ENCODE results near the gene NFX1. TPM values are rescaled to one million over a fixed set of nuclear protein-coding genes. Genes with fewer than 3 reads are reported as not detected.
"Not testable (repeated sequence)": the region's sequence is repeated elsewhere in the genome, so short reads cannot be mapped to it uniquely, and the experiment has no call there.

Gene NFX1
- total RNA-seq, 1 experiment from 2014 or later, result 17.4 TPM

DNA sequence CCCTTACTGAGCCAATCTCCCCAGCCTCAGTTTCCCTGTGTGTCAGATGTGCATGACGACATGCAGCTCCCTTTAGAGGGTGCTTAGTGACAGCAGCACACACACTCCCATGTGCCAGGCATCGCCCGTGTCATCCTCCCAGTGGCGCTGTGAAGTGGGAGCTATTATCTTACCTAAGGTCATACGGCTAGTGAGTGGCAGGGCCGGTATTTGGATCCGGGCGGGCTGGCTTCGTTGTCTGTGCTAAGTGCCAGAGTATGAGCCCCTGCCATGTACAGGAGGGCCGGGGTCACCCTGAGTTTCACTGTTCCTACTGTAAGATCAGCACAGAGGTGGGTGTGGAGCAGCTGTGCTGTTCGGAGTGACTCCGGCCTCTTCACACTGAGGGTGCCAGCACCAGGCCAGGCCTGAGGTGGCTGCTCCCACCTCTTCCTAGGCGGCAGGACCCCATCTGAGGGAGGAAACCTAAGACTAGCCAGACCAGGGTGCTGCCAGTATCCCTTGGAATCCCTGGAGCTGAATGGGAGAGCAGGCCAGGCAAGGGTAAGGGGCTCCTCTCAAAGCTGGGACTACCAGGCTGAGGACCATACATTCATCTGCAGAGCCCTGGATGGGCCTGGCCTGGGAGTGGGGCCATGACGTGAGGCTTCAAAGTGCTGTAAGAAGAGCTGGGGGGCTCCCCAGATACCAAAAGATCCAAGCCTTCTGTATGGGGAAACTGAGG is 89.5 kb downstream of the NFX1 start:
- no peak for DNase-seq (ENCODE audit: low spot score)
- in situ Hi-C loops (cut with HindIII; ENCODE audit: low sequenced_read_pairs), result no loop called here

DNA sequence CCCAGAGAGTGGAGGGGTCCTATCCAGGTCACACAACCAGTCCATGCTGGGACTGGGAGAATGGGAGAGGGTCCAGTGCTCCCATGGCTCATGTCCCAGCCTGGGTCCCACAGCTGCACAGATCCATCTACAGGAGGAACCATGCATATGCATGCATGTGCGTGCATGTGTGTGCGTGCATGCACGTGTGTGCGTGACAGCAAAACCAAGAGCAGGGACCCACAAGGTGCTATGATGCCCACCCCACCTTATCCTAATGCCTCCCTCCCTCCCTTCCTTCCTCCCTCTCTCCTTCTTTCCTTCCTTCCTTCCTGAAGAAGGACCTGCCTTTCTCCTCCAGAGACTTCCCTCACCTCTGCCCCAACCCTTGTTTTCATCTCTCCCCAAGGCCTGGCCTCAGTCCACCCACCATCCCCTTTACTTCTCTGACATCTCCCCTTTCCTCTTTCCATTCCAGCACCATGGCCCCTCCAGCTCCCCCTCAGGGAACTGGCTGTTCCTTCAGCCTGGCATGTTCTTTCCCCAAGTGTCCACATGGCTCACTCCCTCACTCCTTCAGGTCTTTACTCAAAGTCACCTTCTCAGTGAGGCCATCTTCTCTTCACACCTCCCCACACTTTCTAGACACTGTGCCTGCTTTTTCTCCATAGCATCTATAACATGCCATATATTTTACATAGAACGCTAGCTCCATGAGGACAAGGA is 90.2 kb downstream of the NFX1 start:
- in situ Hi-C loops (cut with HindIII; ENCODE audit: low sequenced_read_pairs), result no loop called here
- no peak for DNase-seq (ENCODE audit: low spot score)

DNA sequence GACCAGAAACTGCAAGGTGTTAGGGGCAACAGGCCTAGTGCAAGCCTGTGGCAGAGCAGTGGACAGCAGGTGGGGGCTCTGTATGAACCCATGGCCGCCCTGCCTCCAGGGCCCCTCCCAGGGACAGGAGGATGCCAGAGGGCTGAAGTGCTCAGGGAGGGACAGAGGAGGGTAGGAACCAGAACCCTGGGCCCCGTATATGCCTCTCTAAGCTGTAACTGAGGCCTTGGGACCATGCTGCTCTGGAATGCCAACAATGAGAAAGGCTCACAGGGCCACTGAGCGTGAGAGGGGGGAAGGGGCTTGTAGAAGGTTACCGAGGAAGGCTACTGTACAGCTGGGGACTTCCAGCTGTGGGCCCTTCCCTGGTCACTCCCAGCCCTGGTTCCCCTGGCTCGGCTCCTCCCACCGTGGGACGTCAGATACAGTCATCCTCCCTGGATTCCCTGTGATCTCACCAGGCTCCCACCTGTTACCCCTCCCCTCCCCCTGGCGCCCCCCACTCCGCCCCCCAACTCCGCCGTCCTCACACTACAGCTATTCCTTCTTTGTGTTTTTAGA is 91.0 kb downstream of the NFX1 start:
- DNase-seq (ENCODE audit: low spot score), result no peak
- in situ Hi-C loops (cut with HindIII; ENCODE audit: low sequenced_read_pairs), result no loop called here

DNA sequence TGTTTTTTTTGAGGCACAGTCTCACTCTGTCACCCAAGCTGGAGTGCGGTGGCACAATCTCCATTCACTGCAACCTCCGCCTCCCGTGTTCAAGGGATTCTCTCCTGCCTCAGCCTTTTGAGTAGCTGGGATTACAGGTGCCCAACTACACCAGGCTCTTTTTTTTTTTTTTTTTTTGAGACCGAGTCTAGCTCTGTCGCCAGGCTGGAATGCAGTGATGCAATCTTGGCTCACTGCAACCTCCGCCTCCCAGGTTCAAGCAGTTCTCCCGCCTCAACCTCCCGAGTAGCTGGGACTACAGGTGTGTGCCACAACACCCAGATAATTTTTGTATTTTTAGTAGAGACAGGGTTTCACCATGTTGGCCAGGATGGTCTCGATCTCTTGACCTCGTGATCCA is 92.1 kb downstream of the NFX1 start:
- DNase-seq (ENCODE audit: low spot score); in situ Hi-C loops (cut with HindIII; ENCODE audit: low sequenced_read_pairs): not testable (repeated sequence)

DNA sequence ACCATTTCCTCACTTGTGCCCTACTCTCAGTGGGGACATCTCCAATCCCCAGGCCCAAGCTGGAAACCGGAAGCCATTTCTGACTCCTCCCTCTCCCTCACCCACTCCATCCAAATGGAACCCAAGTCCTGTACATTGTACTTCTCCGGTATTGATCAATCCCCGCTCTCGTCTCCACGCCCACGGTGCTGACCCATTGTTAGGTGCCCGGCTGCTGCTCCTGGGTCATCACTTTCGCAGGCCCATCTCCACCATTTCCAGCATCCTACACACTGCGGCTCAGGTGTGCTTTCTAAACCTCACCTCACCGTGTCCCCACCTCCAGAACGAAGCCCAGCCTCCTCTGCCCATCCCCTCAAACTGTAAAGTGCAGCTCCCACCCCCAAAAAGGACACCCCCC is 93.1 kb downstream of the NFX1 start:
- in situ Hi-C loops (cut with HindIII; ENCODE audit: low sequenced_read_pairs); DNase-seq (ENCODE audit: low spot score): not testable (repeated sequence)

DNA sequence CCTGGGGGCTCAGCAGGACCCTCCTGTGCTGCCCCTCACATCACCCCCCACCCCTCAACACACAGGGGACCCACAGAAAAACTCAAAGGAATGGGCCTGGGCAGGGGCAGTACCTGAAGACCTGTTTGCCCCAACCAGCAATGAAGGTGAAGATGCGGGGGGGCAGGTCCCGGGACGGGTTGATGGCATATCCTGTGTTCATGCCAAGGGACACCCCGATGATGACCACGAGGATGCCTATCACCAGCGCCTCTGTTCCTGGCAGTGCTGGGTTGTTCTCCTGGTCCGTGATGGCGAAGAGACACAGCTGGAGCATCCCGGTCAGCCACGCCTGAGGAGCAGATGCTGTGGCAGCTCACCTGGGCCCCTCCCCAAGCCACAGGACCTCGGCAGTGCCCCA is 95.2 kb downstream of the NFX1 start:
- DNase-seq (ENCODE audit: low spot score); in situ Hi-C loops (cut with HindIII; ENCODE audit: low sequenced_read_pairs): not testable (repeated sequence)

DNA sequence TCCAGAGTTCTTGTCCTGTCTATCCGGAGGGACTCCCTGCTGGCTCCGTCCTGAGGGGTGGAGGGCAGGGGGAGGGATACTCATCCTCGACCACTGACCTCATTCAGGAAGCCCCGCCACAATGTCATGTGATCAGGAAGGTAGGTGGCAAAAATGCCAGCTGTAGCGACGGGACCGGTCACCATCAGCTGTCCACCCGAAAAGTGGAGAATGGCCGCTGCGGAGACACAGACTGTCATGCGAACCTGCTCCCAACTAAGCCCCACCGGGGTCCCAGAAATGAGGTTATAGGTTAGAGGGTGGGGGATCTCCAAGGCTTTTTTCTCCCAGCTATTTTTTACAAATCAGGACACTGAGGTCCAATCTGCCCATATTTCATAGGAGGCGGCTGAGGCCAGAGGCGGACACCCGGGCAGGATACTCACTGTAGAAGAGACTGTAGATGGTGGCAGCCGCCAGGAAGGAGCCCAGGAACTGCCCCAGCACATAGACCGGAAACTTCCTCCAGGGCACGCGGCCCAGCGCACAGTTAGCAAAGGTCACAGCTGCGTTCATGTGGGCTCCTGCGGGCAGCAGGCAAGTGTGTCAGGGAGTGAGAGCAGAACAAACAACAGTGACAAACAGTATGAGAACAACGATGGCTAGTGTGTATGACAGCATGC is 95.8 kb downstream of the NFX1 start:
- DNase-seq (ENCODE audit: low spot score); in situ Hi-C loops (cut with HindIII; ENCODE audit: low sequenced_read_pairs): not testable (repeated sequence)

DNA sequence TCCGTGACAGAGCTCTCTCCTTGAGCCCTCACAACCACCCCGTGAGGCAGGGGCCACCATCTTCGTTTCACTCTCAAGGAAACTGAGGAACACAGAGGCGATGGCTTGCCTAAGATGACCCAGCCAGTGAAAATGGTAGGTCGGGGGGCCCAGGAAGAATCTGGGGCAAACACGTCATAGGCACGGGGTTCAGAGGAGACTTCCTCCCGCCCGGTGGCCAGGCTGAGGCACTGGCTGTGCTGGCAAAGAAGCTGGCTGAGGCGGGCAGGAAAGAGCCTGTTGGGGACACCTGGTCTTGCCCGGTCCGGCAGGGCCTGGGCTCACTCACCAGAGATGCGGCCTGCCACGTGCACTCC is 96.3 kb downstream of the NFX1 start:
- DNase-seq (ENCODE audit: low spot score); in situ Hi-C loops (cut with HindIII; ENCODE audit: low sequenced_read_pairs): not testable (repeated sequence)

DNA sequence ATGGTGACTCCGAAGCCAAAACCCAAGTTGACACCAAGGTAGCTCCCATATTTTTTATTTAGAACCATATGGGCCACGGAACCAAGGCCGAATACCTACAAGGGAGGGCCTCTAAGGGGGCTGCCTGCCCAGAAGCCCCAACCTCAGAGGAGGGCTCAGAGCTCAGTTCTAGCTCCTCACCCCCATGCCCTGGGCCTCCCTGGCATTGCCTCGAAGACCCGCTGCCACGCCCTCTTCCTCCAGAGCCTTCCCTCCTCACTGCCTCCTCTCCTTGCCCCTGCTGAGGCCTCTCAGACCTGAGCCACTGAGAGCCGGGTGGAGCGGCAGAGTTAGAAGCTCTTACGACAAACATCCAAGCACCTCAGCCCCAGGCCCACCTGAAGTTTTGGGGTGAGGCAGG is 96.7 kb downstream of the NFX1 start:
- not testable (repeated sequence) for DNase-seq (ENCODE audit: low spot score)

DNA sequence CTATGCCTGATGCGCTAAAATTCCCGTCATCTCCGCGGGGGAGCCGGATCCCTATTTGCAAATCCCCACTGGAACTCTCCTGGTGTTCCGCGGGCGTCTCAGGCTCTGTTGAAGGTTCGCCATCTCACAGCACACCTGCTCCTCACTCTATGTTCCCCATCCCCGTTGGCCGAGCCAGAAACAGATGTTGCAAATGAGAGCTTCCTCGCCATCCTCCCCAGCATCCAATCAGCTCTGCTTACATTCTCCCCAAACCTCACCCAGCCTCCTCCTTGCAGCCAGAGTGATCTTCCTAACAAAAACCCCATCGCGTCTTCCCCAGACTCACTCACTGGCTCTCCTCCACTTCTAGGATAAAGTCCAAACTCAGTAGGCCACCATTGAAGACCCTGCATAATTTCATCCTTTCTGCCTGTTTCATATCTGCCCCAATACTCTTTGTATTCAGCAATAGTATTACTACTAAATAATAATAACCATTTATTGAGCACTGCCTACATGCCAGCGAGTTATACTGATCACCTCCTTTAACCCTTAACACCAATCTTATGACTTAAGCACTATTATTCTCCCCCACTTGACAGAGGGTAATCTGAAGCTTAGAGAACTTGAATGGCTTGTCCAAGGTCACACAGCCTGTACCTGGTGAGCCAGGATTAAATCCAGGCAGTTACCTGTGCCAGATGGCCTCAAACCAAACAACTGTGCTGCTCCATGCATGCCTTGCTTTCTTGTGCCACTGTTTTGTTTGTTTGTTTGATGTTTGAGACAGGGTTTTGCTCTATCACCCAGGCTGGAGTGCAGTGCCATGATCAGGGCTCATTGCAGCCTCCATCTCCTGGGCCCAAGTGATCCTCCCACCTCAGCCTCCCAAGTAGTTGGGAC is 98.0 kb downstream of the NFX1 start:
- in situ Hi-C loops (cut with HindIII; ENCODE audit: low sequenced_read_pairs), result no loop called here
- no peak for DNase-seq (ENCODE audit: low spot score)

More for the DNA sequence above, 96.7 kb downstream of the NFX1 start:
- in situ Hi-C loops (cut with HindIII; ENCODE audit: low sequenced_read_pairs), result not testable (repeated sequence)

DNA sequence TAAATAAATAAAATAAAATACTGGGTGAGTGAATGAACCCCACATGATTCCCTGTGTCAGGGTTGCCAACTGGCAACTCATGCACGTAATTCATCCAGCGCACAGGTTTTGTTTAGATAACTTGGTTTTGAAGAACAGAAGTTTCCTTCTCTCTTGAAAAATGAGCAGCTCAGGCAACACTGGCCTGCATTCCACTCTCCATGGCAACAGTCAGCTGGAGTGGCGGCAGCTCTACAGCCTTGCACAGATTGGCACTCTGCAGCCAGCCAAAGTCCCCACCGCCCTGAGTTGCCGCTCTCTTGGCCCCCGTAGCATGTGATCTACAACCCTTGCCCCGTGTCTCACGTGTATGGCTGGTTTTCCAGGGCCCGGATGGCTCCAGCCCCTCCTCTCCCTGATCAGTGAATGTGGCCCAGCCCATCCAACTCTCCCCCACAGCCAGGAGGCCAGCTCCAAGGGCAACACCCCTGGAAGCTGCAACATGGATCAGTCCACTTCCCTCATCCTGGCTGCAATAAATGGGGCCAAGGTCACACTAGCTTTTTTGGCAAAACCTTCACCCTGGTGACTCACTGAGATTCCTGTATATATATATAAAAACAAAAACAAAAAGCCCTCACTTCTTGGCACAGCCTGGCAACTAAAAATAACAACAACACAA is 100.9 kb downstream of the NFX1 start:
- DNase-seq (ENCODE audit: low spot score), result peak; percentile 85
- in situ Hi-C loops (cut with HindIII; ENCODE audit: low sequenced_read_pairs), result not testable (repeated sequence)

DNA sequence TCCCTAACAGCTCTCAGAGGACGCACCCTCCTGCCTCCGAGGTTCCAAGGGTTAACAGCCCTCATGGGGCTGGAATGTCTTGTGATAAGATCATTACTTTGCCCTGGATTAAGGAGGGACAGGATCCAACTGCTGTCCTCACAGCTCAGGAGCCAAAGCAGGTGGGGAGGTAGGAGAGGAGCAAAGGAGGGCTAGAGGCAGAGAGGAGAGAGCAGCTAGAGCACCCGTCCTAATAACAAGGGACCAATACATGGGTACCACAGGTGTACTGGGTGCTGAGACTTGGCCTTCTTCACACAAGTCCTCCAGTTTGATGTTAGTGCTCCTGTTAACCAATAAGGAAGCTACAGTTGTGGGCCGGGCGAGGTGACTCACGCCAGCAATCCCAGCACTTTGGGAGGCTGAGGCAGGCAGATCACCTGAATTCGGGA is 102.3 kb downstream of the NFX1 start:
- in situ Hi-C loops (cut with HindIII; ENCODE audit: low sequenced_read_pairs); DNase-seq (ENCODE audit: low spot score): not testable (repeated sequence)

DNA sequence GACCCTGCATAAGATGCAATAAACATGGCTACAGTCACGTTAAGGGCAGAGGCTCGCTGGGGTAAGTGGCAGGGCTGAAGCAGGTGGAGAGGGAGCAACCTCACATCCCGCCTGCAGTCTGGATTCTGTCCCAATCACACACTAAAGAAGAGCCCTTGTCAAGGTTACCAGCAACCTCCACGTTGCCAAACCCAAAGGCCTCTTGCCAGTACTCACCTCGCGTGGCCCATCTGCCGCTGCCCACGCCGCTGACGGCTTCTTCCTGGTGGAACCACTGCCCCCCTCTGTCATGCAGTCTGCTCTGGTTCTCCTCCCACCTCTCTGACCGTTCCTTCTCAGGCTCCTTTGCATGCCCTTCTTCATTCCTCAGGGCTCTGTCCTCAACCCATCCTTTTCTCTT is 103.3 kb downstream of the NFX1 start:
- in situ Hi-C loops (cut with HindIII; ENCODE audit: low sequenced_read_pairs), result no loop called here
- DNase-seq (ENCODE audit: low spot score), result peak; percentile 91

DNA sequence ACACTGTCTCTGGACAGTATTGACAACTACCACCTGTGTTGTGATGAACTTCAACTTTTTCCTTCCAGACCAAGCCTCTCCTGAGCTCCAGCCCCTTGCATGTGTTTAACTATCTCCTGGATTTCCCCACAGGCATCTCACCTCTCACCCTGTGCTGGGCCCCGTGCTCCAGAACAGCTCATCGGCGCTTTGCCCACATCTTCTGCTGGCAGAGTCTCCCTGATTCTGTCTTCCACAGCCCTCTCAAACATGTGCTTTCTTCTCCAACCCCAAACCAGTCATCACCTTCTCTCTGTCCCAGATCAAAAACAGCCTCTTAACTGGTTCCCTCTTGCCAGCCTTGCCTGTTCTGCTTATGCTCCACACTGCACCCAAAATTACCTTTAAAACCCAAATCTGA is 103.7 kb downstream of the NFX1 start:
- DNase-seq (ENCODE audit: low spot score); in situ Hi-C loops (cut with HindIII; ENCODE audit: low sequenced_read_pairs): not testable (repeated sequence)

DNA sequence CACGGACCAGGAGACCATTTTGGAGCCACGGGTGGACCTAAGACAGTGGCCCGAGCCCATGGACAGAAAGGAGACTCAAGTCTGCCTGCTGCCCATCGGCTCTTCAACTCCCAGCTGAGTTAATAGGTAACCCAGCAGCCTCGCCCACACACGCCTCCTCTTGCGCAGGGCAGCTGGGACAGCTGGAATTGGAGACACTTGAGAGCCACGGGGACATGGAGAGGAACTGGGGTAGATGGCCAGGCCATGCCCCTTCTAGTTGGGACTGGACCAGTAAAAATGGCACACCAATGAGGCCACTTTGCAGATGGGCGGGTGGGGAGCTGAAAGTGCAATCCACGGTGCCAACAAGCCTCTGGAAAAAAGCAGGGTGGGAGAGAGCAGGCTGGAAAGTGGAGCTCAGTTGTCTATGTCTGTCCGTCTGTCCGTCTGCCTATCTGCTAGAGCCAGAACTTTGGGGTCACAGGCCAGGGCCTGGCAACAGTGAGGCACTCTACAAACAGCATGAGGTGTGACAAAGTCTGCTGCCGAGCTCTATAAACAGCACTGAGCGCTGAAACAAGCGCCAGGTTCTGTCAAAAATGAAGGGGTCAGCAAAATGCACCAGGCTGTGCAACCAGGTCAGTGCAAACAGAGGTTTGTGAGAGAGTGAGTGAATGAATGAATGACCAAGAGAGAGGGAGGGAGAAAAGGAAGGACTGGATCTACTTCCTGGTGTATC is 105.0 kb downstream of the NFX1 start:
- in situ Hi-C loops (cut with HindIII; ENCODE audit: low sequenced_read_pairs); DNase-seq (ENCODE audit: low spot score): not testable (repeated sequence)

DNA sequence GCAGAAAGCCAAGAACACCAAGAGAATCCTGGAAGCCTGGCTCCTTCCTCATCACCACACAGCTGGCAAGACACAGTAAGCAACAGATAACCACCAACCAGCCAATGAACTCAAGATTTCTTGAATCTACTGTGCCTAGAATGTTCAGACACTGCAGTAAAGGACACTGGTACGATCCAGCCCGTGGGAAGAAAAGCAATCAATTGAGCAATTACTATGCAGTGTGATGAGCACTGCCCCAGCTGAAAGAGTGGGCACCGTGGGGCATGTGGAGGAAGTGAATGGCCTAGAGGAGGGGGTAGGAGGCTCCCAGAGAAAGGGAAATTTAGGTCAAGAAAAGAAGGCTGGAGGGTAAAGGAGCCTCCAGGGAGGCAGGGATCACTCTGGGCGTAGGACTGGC is 107.5 kb downstream of the NFX1 start:
- in situ Hi-C loops (cut with HindIII; ENCODE audit: low sequenced_read_pairs); DNase-seq (ENCODE audit: low spot score): not testable (repeated sequence)

DNA sequence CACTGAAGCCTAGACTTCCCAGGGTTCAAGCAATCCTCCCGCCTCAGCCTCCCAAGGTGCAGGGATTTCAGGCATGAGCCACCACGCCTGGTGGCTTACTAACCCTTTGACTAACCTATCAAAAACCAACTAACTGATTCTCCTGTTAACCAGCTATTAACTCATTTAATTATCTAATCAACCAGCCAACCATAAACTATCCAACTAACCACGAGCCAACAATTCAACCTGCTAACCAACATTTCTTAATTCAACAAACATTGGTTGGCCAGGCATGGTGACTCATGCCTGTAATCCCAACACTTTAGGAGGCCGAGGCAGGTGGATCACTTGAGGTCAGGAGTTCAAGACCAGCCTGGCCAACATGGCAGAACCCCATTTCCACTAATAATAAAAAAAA is 108.7 kb downstream of the NFX1 start:
- in situ Hi-C loops (cut with HindIII; ENCODE audit: low sequenced_read_pairs); DNase-seq (ENCODE audit: low spot score): not testable (repeated sequence)

DNA sequence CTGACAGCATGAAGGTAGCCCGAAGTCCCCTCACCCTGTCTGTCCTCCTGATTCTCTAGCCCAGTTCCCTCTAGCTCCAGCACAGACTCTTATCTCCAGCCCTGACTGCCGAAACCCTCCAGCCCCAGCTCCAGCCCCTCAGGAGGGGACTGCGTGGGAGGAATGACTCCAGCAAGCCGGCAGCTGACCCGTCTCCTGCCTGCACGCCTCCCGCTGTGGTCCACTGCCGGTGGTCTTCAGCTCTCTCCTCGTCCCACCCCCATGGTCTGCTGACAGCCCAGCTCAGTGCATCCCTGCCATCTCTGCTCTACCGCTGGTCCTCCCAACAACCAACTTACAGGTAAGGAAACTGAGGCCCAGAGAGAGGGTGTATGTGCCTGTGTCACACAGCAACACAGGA is 111.5 kb downstream of the NFX1 start:
- DNase-seq (ENCODE audit: low spot score); in situ Hi-C loops (cut with HindIII; ENCODE audit: low sequenced_read_pairs): not testable (repeated sequence)
